Mononuclear cell (primary cell): ENCODE data around the gene STAC3. TPM values are rescaled to one million over a fixed set of nuclear protein-coding genes. Genes with fewer than 3 reads are reported as not detected.

ENCODE experiments used
- H3K27me3 ChIP-seq: 2 replicates; pipeline ENCODE4 v1.6.0; 2011; ENCODE audit warnings: low read length, control low read depth; ENCODE audit not compliant: insufficient read depth
- H3K4me1 ChIP-seq: 2 replicates; pipeline ENCODE4 v1.5.1; 2011; ENCODE audit warnings: mild to moderate bottlenecking, low read length, control low read depth; ENCODE audit not compliant: insufficient read depth
- H3K4me3 ChIP-seq: 2 replicates; pipeline ENCODE4 v1.5.1; 2011; ENCODE audit warnings: mild to moderate bottlenecking, low read length, moderate library complexity
- H3K9me3 ChIP-seq: 2 replicates; pipeline ENCODE4 v1.5.1; 2011; ENCODE audit warnings: low read depth, mild to moderate bottlenecking, control low read depth, low read length
- total RNA-seq: library from RNA; depleted of rRNA; stranded (reverse); fragments of >200 nt; gene quantifications from one replicate; pipeline ENCODE4 v1.2.3, GENCODE V29; 2012

Gene STAC3
- total RNA-seq, 1 donor, result 3.1 TPM

DNA sequence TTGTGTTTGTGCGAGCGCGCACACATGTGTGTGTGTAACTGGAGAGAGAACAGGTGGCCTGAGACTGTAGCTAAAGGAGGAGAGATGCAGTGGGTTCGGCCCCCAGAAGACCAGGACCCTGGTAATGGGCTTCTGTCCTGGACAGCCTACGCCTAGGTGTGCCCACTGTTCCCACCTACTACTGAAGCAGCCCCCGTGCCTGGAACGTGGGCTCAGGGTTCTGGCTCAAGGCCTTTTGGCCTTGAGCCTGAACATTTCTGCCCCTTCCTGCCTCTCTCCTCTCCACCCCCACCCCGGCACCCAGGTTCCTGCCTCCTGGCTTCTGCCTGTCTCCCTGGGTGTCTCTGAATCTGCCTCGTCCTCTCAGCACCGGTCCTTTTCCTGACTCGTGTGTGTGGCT lies 35.9 kb downstream of the STAC3 start:
- Histone ChIP-seq H3K4me1 (peaks cover 47% of the 10 kb centered on the region), H3K9me3 (no peaks in the 10 kb centered on the region), H3K4me3 (no peak overlapping the region), H3K27me3 (peaks cover 63% of the 10 kb centered on the region)

DNA sequence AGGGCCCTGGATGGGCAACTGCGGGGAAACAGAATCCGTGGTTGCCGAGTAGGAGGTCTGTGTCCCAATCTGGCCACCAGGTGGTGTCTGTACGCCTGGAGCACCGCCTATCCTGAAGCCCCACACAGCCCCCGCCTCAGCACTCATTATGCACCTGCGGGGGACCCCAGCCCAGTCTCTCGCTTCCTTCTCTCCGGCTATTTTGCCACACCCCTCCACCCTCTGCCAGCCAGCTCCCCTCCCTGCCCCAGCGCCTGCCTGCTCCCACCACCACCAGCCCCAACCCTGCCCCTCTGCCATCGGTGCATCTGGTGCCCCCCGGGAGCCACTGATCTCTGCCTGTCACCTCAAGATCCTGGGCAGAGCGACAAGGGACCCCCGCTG lies 36.6 kb downstream of the STAC3 start:
- peaks cover 57% of the 10 kb centered on the region for H3K27me3 ChIP-seq
- no peaks in the 10 kb centered on the region for H3K9me3 ChIP-seq
- no peak overlapping the region for H3K4me3 ChIP-seq
- H3K4me1 ChIP-seq, result peaks cover 47% of the 10 kb centered on the region

DNA sequence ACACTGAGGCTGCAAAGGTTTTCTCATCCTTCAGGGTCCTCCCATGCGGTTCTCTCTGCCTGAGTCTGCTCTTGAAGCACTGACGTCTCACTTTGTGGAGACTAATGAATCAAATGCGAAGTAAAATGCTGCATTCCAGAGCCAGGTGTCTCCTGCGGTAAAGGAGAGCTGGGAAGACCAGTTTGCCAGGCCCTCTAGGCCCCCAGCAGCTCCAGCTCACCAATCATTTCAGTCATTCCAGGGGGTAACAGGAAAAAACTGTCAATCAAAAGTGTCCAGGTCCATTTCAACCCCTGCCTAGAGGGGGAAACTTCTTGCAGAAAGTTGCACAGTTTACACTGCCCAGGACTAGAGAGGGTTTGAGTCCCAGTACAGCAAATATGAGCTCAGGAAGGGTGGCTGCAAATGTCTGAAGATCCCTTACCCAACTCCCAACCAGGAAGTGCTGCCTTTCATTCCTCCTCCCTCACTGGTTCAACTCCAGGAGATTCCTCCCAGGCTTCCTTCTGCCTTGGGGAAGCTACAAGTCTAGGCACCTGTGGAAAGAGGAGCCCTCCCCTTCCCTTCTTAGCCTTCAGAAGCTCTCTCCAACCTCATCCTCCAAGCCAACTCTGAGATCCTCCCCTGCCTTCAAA lies 37.1 kb downstream of the STAC3 start:
- no peak overlapping the region for H3K4me3 ChIP-seq
- peaks cover 47% of the 10 kb centered on the region for H3K4me1 ChIP-seq
- peaks cover 52% of the 10 kb centered on the region for H3K27me3 ChIP-seq
- H3K9me3 ChIP-seq, result no peaks in the 10 kb centered on the region

DNA sequence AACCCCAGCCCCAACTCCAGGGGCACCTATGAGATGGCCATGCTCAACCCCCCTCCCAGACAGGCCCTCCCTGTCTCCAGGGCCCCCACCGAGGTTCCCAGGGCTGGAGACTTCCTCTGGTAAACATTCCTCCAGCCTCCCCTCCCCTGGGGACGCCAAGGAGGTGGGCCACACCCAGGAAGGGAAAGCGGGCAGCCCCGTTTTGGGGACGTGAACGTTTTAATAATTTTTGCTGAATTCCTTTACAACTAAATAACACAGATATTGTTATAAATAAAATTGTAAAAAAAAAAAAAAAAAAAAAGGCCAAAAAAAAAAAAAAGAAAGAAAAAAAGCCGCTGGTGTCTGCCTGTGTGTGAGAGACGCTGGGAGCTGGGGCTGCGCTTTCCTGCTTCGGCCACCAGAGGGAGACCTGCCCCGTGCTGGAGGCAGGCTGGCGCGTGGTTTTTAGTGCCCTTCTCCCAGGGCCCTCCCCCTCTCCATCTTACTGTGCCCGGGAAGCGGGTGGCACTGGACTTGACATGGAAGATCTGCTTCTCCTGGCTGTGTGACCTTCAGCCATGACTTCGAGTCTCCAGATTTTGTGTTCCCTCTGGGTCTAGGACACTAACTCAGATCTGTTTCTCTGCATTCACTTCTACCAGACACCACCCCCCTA lies 37.8 kb downstream of the STAC3 start:
- Histone ChIP-seq H3K27me3 (peaks cover 45% of the 10 kb centered on the region), H3K4me3 (no peak overlapping the region), H3K9me3 (no peaks in the 10 kb centered on the region), H3K4me1 (peaks cover 47% of the 10 kb centered on the region)

DNA sequence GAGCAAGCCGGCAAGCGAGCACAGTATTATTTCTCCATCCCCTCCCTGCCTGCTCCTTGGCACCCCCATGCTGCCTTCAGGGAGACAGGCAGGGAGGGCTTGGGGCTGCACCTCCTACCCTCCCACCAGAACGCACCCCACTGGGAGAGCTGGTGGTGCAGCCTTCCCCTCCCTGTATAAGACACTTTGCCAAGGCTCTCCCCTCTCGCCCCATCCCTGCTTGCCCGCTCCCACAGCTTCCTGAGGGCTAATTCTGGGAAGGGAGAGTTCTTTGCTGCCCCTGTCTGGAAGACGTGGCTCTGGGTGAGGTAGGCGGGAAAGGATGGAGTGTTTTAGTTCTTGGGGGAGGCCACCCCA lies 38.3 kb downstream of the STAC3 start:
- H3K27me3 ChIP-seq, result peaks cover 40% of the 10 kb centered on the region
- H3K4me3 ChIP-seq, result no peak overlapping the region
- H3K9me3 ChIP-seq, result no peaks in the 10 kb centered on the region
- H3K4me1 ChIP-seq, result peaks cover 44% of the 10 kb centered on the region

DNA sequence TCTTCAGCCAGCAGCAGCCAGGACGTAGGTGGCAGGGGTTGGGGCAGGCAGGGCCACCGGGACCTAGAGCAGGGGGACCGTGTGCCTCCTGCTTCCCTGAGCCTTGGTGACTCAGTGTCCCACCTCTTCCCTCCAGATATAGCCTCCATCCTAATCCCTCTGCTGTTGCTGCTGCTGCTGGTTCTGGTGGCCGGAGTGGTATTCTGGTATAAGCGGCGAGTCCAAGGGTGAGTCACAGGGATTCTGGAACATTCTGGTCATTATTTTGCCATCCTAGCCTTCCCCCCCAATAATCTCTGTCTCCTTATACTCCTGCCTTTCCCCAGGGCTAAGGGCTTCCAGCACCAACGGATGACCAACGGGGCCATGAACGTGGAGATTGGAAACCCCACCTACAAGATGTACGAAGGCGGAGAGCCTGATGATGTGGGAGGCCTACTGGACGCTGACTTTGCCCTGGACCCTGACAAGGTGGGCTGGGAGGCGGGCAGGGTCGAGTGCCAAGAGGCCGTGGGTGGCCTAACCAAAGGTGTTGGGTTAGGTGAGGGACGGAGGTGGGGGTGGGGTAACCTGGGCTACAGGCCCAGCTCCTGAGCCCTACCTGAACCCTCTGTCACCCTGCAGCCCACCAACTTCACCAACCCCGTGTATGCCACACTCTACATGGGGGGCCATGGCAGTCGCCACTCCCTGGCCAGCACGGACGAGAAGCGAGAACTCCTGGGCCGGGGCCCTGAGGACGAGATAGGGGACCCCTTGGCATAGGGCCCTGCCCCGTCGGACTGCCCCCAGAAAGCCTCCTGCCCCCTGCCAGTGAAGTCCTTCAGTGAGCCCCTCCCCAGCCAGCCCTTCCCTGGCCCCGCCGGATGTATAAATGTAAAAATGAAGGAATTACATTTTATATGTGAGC lies 38.9 kb downstream of the STAC3 start:
- H3K4me1 ChIP-seq, result peaks cover 38% of the 10 kb centered on the region
- no peak overlapping the region for H3K4me3 ChIP-seq
- H3K27me3 ChIP-seq, result peaks cover 34% of the 10 kb centered on the region
- no peaks in the 10 kb centered on the region for H3K9me3 ChIP-seq

DNA sequence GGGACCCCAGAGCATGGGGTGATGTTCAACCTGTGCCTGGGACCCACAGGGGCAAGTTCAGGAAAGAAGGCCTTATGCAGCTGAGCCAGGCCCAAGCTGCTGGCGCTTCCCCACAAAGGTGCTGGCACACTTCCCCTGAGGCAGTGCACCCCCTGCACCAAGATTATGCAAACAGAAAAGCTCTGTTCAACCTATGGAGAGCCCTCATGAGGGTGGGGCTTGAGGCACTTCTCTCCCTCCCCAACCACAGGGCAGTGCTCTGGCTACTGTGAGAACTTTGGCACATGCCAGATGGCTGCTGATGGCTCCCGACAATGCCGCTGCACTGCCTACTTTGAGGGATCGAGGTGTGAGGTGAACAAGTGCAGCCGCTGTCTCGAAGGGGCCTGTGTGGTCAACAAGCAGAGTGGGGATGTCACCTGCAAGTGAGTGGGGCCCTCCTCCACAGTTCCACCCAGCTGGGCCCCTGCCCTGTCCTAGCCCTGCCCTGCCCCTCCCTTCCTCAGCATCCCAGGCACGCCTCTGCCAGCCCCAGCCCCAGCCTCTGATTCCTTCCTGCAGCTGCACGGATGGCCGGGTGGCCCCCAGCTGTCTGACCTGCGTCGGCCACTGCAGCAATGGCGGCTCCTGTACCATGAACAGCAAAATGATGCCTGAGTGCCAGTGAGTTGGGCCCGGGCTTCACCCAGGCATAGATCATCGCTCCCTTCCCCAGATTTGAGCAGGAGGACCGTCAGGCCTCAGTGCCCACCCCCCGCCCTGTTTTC lies 39.9 kb downstream of the STAC3 start:
- Histone ChIP-seq H3K4me3 (no peak overlapping the region), H3K4me1 (peaks cover 31% of the 10 kb centered on the region), H3K9me3 (no peaks in the 10 kb centered on the region), H3K27me3 (peaks cover 28% of the 10 kb centered on the region)

DNA sequence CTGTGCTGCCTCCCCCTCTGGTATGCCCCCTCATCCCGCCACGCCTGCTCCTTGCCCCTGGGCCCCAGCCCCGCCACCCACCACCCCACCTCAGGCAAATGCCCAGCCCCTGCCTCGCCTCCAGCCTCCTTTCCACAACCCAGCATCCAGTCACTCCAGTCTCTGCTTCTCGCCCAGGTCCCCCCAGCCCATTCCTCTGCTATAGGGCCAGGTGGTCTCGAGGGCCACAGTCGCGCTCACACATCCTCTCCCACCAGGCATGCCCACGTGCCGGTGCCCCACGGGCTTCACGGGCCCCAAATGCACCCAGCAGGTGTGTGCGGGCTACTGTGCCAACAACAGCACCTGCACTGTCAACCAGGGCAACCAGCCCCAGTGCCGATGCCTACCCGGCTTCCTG lies 40.5 kb downstream of the STAC3 start:
- no peaks in the 10 kb centered on the region for H3K9me3 ChIP-seq
- H3K4me1 ChIP-seq, result peaks cover 24% of the 10 kb centered on the region
- H3K27me3 ChIP-seq, result peaks cover 22% of the 10 kb centered on the region
- no peak overlapping the region for H3K4me3 ChIP-seq

DNA sequence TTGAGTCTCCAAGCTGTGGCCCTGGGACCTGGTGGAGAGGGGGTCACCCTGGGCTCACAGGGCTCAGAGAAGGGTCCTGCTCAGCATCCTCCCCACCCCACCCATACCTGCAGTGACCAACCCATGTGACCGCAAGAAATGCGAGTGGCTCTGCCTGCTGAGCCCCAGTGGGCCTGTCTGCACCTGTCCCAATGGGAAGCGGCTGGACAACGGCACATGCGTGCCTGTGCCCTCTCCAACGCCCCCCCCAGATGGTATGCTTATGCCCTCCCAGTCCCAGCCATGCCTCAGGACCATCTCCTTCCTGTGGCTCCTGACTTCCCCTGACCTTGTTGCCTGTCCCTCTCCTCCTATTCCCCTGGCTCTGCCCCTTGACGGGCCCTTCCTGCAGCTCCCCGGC lies 41.1 kb downstream of the STAC3 start:
- H3K4me3 ChIP-seq, result no peak overlapping the region
- H3K27me3 ChIP-seq, result peaks cover 16% of the 10 kb centered on the region
- peaks cover 20% of the 10 kb centered on the region for H3K4me1 ChIP-seq
- H3K9me3 ChIP-seq, result no peaks in the 10 kb centered on the region

DNA sequence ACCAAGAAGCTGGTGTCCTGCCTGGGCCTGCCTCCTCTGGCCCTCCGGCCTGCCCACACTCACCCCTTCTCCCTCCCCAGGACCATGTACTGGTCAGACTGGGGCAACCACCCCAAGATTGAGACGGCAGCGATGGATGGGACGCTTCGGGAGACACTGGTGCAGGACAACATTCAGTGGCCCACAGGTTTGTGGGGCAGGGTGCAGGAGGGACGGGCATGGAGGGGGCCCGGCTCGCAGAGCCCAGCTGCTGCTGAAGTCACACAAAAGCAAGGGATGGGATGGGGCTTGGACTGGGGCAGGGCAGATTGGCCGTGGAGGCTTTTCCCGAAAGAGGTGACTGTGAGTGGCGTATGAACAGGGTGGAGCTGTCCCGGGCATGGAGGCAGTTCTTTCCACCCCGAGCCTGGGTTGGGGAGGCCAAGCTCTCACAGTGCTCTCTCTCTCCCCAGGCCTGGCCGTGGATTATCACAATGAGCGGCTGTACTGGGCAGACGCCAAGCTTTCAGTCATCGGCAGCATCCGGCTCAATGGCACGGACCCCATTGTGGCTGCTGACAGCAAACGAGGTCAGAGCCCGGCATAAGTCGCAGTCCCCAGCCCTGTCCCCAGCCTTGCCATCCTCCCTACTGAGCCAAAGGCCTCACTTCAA lies 42.2 kb downstream of the STAC3 start:
- Histone ChIP-seq H3K4me3 (no peak overlapping the region), H3K4me1 (peaks cover 9% of the 10 kb centered on the region), H3K27me3 (peaks cover 5% of the 10 kb centered on the region), H3K9me3 (no peaks in the 10 kb centered on the region)

DNA sequence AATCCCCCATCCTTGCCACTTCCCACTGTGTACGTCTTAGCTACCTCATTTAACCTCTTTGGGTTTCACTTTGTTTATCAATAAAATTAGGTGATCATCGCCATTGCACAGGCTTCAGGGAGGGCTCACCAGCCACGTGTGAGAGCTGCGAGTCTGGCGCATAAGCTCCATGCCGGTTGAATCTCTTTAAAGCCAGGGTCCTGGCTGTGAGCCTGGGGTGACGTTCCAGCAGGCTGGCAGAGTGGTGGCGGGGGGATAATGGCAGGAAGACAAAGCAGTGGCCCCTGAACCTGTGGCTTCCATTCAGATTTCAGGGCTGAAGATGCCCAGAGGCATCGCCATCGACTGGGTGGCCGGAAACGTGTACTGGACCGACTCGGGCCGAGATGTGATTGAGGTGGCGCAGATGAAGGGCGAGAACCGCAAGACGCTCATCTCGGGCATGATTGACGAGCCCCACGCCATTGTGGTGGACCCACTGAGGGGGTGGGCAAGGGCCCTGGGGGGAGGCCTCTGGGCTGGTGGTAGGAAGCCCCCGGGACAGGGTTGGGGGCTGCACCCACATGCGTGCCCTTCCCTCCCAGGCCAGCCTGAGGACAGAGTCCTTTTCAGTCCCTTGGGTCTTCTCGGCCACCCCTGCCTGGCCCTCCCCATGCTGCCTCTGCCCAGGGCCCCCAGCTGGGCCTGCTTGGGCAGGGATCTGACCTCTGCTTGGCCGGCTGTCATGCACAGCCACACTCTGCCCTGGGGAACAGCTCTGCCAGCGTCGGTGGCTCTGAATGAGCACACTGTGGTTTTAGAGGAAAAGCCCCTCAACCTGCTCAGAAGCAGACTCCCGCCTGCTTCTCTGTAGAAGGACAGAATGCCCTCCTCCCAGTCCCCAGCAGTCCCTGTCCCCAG lies 43.0 kb downstream of the STAC3 start:
- no peaks in the 10 kb centered on the region for H3K27me3 ChIP-seq
- H3K9me3 ChIP-seq, result no peaks in the 10 kb centered on the region
- H3K4me3 ChIP-seq, result no peak overlapping the region
- H3K4me1 ChIP-seq, result peaks cover 1% of the 10 kb centered on the region

DNA sequence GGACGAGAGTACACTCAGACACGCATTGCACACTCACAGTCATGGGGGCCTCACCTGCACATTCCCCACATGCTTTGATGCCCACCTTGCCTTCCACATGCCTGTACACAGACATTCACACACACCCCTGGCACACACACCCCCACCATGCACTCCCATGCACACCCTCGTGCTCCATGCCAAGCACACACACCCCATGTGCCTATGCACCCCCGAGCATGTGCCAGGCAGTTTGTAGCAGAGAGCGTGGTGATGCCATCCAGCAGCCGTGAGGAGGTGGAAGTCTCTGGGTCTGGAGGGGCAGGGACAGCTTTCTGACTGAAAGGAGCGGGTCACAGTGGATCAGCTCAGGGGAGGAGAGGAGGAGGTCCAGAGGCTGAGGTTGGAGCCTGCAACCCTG lies 45.1 kb downstream of the STAC3 start:
- no peaks in the 10 kb centered on the region for H3K9me3 ChIP-seq
- H3K27me3 ChIP-seq, result no peaks in the 10 kb centered on the region

DNA sequence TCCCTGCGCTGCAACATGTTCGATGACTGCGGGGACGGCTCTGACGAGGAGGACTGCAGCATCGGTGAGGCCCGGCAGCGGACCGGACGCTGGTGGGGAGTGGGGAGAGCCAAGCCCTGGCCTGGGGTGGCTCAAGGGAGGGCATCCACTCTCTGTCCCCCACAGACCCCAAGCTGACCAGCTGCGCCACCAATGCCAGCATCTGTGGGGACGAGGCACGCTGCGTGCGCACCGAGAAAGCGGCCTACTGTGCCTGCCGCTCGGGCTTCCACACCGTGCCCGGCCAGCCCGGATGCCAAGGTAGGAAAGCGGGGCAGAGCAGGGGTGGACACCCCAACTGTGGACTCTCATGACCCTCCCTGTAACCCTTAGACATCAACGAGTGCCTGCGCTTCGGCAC lies 45.8 kb downstream of the STAC3 start:
- no peaks in the 10 kb centered on the region for H3K27me3 ChIP-seq
- H3K4me1 ChIP-seq, result no peaks in the 10 kb centered on the region
- H3K9me3 ChIP-seq, result no peaks in the 10 kb centered on the region
- no peak overlapping the region for H3K4me3 ChIP-seq

More for the DNA sequence above, 45.1 kb downstream of the STAC3 start:
- Histone ChIP-seq H3K4me3 (no peak overlapping the region), H3K4me1 (no peaks in the 10 kb centered on the region)

DNA sequence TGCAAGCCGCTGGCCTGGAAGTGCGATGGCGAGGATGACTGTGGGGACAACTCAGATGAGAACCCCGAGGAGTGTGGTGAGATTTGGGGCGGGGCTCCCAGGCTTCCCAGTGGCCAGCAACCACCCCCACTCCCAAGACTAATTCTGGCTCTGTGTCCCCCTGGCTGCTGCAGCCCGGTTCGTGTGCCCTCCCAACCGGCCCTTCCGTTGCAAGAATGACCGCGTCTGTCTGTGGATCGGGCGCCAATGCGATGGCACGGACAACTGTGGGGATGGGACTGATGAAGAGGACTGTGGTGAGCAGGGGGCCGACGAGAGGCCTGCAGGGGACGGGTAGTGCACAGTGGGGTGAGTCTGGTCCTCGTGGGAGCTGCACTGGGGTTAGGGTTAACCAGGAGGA lies 46.5 kb downstream of the STAC3 start:
- Histone ChIP-seq H3K4me1 (no peaks in the 10 kb centered on the region), H3K9me3 (no peaks in the 10 kb centered on the region), H3K4me3 (no peak overlapping the region), H3K27me3 (no peaks in the 10 kb centered on the region)
